NT2/D1 (cell line): ENCODE results near the gene SNN.

Experiments
- DNase-seq: peaks from one replicate; pipeline ENCODE4 v3.0.0-alpha.2; 2011; ENCODE audit warnings: low read depth, low spot score
- H3K27me3 ChIP-seq: 2 replicates; pipeline ENCODE4 v1.6.0; 2011; ENCODE audit warnings: mild to moderate bottlenecking; ENCODE audit not compliant: insufficient read length, insufficient read depth
- H3K36me3 ChIP-seq: 2 replicates; pipeline ENCODE4 v1.6.1; 2011; ENCODE audit warnings: mild to moderate bottlenecking, low read length, mixed read lengths; ENCODE audit not compliant: insufficient read depth, insufficient read length
- H3K4me1 ChIP-seq: 2 replicates; pipeline ENCODE4 v1.5.1; 2011; ENCODE audit not compliant: insufficient read depth, insufficient read length
- H3K4me3 ChIP-seq: 2 replicates; pipeline ENCODE4 v1.5.1; 2011; ENCODE audit warnings: low read depth; ENCODE audit not compliant: insufficient read length
- H3K9ac ChIP-seq: 2 replicates; pipeline ENCODE4 v1.6.0; 2011; ENCODE audit warnings: low read depth; ENCODE audit not compliant: insufficient read length
- H3K9me3 ChIP-seq: 2 replicates; pipeline ENCODE4 v1.5.1; 2011; ENCODE audit warnings: mild to moderate bottlenecking, low read length; ENCODE audit not compliant: insufficient read depth
- SUZ12 ChIP-seq: IDR thresholded peaks from 2 replicates; pipeline ENCODE4 v1.6.1; 2011; ENCODE audit not compliant: insufficient read length, insufficient read depth; ENCODE audit errors: extremely low read depth
- YY1 ChIP-seq: IDR thresholded peaks from 2 replicates; pipeline ENCODE4 v1.6.1; 2011; ENCODE audit not compliant: insufficient read length, insufficient read depth
- ZNF274 ChIP-seq: IDR thresholded peaks from 2 replicates; pipeline ENCODE4 v1.6.1; 2011; ENCODE audit warnings: mild to moderate bottlenecking, low read depth, low read length

The SNN gene

DNA sequence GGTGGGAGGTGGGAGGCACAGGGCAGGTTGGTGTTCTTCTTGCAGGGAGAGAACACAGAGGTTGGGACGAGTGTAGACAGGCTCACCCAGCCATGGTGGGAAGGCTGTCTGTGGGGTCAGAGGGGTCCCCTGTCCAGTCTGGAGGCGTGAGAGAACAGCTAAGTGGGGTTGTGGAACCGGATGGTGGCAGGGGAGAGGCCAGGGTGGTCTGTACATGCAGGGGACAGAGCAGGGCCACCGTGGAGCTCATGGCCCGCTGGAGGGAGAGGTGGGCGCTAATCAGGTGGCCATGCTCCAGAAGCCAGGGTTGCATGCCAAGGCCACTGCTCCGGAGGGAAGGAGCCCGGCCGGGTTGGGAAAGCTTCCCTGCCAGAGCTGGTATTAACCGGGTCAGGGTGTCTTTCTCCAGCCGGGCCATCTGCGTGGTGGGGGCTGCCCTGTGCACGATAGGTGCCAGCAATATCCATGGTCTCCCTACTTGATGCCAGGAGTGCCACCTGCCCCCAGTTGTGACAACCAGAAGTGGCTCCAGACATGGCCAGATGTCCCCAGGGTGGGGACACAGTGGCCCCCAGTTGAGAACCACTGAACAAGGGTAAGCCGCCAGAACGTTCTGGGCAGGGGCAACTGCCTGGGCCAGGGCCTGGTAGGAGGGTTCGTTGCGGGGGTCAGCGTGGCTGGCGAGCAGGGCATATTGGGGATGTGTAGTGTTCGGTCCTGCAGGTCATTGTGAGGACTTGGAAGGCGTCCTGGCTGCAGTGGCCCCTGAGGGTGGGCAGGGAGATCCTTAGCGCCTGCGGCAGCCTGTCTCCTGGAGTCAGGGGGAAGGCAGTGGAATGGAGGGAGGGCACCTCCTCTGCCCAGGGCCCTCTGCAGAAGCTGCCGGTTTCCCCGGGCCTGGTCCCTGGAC, 5.1 kb downstream of the SNN start:
- H3K27me3 ChIP-seq = no peaks in the 10 kb centered on the region
- peaks cover 40% of the 10 kb centered on the region for H3K4me1 ChIP-seq
- H3K9me3 ChIP-seq = no peaks in the 10 kb centered on the region
- H3K36me3 ChIP-seq = peaks cover 66% of the 10 kb centered on the region
- peak overlapping the region; percentile 24 for H3K9ac ChIP-seq
- TF ChIP-seq YY1 (no peak), SUZ12 (no peak), ZNF274 (no peak)
- no peak for DNase-seq
- H3K4me3 ChIP-seq = no peak overlapping the region

DNA sequence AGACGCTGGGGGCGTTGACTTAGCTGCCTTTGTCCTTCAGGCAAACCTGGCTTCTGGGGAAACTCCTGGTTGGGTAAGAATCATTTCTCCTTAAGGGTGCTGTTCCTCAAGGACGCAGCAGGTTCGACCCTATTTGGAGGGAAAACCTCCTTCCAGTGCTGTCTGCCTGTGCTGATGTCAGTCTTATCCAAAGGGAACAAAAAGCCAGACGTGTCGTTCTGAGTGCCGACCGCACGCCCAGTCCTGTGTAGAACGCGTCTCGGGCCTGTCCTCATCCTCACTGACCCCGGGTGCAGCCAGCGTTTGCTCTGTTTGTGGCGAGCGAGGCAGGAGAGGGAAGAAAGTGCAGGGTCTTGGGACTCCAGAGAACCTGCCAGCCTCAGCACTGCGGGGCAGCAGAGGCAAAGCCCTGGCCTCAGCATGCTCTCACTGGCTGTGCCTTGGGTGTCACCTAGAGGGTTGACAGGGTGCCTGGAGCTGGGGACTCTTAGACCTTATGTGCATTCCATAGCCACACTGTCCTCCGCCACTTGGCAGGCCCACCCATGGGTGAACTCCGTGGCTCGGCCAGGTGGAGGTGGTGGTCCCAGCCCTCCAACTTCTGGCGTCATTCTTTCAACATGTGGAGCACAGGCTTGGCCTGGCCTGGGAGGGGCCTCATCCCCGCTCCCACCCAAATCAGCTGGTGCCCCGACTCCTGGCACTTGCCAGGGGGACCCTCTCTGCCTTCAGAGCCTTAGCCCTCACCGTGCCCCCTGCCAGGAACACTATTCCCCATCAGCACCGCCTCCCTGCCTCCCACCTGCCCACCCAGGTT, 6.0 kb downstream of the SNN start:
- Histone ChIP-seq H3K4me3 (no peak overlapping the region), H3K9me3 (no peaks in the 10 kb centered on the region), H3K27me3 (no peaks in the 10 kb centered on the region), H3K36me3 (peaks cover 74% of the 10 kb centered on the region), H3K4me1 (peaks cover 39% of the 10 kb centered on the region), H3K9ac (peak overlapping the region; percentile 32)
- DNase-seq = no peak
- TF ChIP-seq ZNF274 (no peak), SUZ12 (no peak), YY1 (no peak)

DNA sequence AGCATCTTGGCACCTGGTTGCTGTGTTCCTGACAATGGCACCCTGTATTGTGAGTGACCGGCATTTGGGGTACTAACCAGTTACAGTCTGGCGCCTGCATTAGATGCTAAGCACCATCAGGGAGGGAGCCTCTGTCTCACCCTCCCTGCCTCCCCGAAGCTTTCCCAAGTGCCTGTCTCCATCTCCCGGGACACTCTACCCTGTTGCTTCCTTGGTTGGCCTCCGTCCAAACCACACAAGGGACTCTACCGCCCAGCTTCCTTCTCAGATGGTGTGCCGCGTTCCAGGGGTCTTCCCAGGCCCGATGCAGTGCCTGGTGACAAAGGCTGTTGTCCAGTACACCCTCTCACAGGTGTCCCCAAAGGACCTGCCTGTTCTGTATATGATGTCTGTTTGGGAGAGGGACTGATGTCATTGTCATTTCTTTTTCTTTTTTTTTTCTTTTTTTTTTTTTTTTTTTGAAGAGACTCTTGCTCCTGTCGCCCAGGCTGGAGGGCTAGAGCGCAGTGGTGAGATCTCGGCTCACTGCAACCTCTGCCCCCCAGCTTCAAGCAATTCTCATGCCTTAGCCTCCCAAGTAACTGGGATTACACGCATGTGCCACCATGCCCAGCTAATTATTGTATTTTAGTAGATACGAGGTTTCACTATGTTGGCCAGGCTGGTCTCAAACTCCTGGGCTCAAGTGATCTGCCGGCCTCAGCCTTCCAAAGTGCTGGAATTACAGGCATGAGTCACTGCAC, 6.7 kb downstream of the SNN start:
- Histone ChIP-seq H3K4me1 (peaks cover 32% of the 10 kb centered on the region), H3K36me3 (peaks cover 82% of the 10 kb centered on the region), H3K27me3 (no peaks in the 10 kb centered on the region), H3K4me3 (no peak overlapping the region), H3K9ac (no peak overlapping the region), H3K9me3 (no peaks in the 10 kb centered on the region)
- DNase-seq = no peak
- no peak for TF ChIP-seq YY1
- no peak for TF ChIP-seq ZNF274
- no peak for TF ChIP-seq SUZ12

DNA sequence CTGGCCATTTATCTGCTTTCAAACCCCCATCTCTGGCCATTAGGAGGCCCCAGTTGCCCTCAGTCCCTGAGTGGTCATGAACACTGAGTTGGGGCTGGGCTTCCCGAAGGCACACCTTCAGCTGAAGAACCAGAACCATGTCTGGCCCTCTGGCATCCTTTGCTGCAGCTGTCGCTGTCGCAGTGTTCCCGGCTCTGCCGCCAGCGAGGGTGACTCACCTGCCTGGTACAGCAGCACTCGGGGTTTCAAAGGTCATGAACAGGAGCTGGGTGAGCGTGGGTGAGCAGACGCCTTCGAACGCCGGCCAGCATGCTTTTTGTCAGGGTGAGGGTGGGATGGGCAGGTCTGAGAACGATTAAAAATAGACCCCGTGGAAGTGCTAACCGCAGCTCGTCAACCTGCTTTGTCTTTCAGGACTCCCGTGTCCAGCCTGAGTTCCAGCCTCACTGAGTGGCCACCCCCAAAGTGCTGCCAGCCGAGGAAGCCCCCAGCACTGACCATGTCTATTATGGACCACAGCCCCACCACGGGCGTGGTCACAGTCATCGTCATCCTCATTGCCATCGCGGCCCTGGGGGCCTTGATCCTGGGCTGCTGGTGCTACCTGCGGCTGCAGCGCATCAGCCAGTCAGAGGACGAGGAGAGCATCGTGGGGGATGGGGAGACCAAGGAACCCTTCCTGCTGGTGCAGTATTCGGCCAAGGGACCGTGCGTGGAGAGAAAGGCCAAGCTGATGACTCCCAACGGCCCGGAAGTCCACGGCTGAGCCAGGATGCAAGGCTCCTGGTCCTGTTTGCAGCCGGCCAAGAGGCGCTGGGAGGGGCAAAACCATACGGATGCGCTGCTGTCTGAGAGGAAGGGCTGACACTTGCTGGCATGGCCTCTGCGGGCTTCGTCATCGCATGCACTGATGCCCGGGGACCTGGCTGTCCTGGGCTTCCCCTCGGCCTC, 7.6 kb downstream of the SNN start:
- DNase-seq = no peak
- Histone ChIP-seq H3K4me3 (no peak overlapping the region), H3K36me3 (peaks cover 84% of the 10 kb centered on the region), H3K9ac (no peak overlapping the region), H3K4me1 (peaks cover 23% of the 10 kb centered on the region), H3K9me3 (no peaks in the 10 kb centered on the region), H3K27me3 (no peaks in the 10 kb centered on the region)
- TF ChIP-seq SUZ12 (no peak), YY1 (no peak), ZNF274 (no peak)

DNA sequence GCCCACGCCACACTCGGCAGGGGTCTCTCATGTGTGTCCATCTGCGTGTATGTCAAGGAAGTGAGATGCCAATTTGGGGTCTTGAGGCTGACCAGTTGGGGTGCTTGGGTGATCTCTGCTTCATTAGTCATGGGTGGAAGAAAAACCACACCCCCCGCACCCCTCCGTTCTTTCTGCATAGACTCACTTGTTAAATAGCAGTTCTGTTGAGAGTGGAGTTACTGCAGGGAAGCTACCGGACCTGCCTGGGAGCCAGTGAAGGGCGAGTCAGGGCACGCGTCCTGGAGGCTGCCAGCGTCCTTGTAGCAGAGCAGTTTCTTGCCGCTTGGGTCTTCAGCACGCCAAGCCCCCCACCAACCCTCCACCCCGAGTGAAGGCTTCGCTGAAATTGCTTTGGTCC, 8.5 kb downstream of the SNN start:
- no peak for DNase-seq
- no peak for TF ChIP-seq ZNF274
- TF ChIP-seq SUZ12 = no peak
- no peak for TF ChIP-seq YY1
- Histone ChIP-seq H3K4me1 (peaks cover 20% of the 10 kb centered on the region), H3K9me3 (no peaks in the 10 kb centered on the region), H3K27me3 (no peaks in the 10 kb centered on the region), H3K4me3 (no peak overlapping the region), H3K9ac (no peak overlapping the region), H3K36me3 (peaks cover 84% of the 10 kb centered on the region)

DNA sequence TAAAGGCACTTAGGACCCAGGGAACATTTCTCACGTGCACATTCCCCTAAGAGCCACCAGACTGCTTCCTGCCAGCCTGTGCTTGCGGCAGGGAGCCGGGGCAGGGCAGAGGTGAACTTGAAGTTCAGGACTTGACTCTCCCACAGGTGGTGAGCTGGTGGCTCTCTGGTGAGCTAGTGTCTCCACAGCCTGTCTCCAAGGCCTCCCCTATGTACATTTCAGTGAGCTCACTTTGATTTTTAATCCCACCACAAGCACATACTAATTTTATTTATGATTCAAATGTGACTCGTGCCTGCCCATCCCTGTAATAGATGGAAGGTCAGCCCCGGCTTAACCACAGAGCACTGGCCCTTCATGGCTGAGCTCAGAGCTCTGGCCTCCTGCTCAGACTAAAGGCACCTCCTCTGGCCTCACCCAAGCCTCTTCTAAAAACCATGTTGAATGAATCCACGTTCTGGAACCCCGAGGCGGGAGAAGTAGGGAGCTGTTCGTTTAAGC, 9.2 kb downstream of the SNN start:
- TF ChIP-seq ZNF274 = no peak
- TF ChIP-seq YY1 = no peak
- TF ChIP-seq SUZ12 = no peak
- DNase-seq = no peak
- Histone ChIP-seq H3K4me3 (no peak overlapping the region), H3K36me3 (peaks cover 88% of the 10 kb centered on the region), H3K9me3 (no peaks in the 10 kb centered on the region), H3K4me1 (peaks cover 13% of the 10 kb centered on the region), H3K9ac (no peak overlapping the region), H3K27me3 (no peaks in the 10 kb centered on the region)
